ENCODE measurements around the gene SLC35B2.

The SLC35B2 gene

DNA sequence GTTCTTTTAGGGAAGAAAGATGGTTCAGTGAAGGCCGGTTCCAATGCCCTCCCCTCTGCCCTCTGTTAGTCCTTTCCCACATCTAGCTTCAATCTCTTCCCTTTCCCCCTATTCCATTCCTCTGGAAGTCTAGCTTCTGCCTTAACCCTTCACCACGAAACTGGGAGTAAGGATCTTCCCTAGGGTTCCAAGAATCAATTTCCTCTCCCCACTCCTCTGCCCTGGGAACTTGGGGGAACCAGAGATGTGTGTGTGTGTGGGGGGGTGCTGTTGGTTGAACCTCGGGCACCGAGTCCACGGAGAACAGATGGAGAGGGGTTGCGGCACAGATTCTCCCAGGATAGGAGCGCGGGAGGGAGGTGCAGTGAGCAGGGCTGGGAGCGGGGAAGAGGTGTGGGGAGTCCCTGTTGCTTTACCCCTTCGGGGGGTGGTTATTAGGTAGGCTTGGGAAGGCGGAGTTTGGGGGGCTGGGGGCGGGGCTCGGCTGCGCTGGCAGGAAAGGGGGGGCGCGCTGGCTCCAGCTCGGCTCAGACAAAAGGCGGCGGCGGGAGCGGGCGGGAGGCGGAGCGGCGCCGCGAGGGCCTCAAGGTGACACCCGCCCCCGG lies 12.7 kb upstream of the SLC35B2 start, which contains the start of gene TMEM151B:
TMEM151B (plus strand) TSS at position 530 of the 605 bp plus-strand sequence. CDS start 293 bp downstream, outside the sequence.
- TF ChIP-seq, protein P1, sequence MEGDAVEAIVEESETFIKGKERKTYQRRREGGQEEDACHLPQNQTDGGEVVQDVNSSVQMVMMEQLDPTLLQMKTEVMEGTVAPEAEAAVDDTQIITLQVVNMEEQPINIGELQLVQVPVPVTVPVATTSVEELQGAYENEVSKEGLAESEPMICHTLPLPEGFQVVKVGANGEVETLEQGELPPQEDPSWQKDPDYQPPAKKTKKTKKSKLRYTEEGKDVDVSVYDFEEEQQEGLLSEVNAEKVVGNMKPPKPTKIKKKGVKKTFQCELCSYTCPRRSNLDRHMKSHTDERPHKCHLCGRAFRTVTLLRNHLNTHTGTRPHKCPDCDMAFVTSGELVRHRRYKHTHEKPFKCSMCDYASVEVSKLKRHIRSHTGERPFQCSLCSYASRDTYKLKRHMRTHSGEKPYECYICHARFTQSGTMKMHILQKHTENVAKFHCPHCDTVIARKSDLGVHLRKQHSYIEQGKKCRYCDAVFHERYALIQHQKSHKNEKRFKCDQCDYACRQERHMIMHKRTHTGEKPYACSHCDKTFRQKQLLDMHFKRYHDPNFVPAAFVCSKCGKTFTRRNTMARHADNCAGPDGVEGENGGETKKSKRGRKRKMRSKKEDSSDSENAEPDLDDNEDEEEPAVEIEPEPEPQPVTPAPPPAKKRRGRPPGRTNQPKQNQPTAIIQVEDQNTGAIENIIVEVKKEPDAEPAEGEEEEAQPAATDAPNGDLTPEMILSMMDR (IDR thresholded peaks at IDR 0.05): no peak

DNA sequence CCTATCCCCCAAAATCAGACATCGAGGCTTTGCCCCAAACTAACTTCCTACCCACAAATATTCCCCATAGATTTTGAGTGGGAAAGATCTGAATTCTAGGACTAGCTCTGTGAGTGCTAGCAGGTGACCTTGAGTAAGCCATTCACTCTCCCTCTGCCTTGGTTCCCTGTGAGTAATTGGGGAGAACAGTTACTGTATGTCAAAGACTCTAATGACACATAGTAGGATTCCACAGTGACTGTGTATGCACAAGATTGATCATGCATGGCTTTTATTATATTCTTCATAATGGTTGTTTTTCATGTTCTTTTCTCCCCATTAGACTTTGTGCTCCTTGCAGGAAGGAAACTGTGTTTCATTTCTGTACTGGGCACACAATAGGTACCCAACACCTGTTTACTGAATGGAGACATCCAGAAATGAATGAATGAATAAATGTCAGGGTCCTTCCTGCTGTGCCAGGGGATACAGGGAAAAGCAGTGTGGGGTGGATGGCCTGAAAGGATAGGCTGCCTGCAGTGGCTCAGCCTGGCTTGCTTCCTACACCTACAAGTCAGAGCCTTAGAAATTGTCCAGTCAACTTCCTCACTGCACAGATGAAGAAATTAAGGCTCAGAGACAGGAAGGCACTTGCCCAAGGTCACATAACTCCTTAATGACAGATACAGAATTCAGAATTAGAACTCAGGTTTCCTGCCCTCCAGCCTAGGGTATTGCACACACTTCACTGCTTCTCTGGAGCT lies 12.0 kb upstream of the SLC35B2 start:
- TF ChIP-seq, protein P1 (IDR thresholded peaks at IDR 0.05): no peak

DNA sequence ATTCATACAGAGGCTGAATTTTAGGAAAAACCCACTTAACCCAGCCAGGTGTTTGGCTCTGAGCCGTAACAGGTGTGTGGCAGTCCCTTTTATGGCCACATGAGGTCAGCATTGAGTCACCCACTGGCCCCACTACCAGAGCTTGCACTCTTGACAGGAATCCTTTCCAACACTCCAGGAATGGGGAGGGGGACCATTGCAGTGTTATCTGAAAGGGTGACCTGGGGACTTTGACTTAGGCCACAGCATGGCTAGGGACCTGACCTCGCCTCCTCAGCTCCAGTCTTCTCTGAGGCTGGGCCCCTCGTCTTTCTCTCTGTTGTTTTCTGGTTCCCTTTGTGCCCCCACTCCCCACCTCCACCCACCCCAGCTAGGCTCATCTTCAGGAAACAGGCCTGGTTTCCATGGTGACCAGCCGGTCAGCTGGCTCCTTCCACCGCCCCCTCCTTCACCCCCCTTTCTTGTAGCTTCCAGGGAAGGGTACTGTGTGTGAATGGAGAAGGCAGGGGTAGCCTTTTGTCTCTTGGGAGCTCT lies 10.8 kb upstream of the SLC35B2 start:
- TF ChIP-seq, protein P1 (IDR thresholded peaks at IDR 0.05): peak; percentile 84

DNA sequence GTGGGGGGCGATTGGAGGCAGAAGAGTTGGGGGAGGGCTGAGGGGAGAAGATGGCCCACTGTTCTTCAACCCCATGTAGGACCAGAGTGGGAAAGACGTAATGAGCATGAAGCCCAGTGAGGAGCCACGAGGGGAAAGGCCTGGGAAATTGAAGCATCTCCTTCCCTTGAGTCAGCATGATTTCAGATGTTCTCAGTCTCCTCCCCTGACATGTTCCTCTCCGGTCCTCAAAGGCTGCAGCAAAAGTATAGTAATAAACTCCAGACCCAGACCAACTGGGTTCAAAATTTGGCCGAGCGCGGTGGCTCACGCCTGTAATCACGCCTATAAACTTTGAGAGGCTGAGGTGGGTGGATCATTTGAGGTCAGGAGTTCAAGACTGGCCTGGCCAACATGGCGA lies 9.9 kb upstream of the SLC35B2 start:
- TF ChIP-seq, protein P1 (IDR thresholded peaks at IDR 0.05): no peak

DNA sequence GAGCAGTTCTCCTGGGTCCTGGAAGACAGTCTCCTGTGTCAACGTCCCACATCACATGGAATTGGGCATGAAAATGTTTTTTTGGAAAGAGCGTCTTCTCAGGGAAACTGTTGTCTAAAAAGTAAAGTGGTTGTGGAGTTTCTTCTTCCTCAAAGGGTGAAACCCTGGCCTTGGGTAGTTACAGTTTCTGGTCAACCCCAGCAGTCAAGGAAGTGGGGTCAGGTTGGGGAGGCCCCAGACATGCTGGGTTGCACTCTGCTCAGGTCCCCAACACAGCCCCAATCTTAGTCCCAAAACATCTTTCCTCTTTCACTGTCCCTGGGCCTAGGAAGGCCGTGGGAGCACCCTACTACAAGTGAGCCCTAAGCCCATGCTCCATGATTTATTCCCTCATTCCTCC lies 9.0 kb upstream of the SLC35B2 start:
- TF ChIP-seq, protein P1 (IDR thresholded peaks at IDR 0.05): no peak

DNA sequence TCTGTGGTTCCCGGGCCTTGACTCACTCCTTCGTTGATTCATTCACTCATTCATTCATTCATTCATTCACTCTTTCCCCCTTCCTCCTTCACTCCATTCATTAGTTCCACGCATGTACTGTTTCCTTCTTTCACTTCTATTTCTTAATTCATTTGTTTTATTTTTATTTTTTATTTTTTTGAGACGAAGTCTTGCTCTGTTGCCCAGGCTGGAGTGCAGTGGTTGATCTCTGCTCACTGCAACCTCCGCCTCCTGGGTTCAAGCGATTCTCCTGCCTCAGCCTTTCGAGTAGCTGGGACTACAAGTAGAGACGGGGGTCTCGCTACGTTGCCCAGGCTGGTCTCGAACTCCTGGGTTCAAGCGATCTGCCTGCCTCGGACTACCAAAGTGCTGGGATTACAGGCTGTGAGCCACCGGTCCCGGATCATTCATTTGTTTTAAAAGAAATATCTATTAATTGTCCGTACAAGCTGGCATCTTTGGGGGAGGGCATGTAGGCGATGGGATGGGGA lies 8.4 kb upstream of the SLC35B2 start:
- TF ChIP-seq, protein P1 (IDR thresholded peaks at IDR 0.05): no peak

DNA sequence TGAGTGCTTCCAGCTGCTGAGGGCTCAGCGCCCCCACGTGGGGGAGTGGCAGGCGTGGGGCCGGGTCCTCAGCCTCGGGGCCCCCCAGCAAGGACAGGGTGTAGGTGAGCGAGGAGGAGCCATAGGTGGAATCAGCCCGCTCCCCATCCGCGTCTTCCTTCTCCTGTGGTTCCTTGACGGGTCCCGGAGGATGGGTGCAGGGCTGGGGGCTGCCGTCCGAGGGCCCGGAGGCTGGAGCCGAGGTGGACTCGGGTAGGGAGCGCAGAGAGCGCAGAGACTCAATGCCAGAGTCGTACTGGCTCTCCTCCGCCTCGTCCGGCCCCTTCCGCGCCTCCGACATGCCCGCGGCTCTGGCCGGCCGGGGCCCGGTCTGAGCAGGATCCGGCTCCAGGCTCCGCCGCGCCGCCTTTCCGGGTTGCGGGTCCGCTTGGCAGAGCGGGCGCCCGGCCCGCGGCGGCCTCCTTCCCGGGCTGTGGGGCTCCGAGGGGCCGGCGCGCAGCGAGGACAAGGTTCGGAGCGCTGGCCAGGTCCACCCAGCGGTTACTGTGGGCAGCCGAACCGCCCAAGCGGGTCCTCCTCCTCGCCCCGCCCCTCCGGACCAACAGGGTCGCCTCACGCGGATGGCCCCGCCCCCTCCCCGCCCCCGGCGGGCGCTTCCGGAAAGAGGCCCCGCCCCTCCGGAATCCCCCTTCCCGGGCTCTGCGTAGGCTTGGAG lies 7.8 kb upstream of the SLC35B2 start, which contains the start of gene NFKBIE:
NFKBIE (minus strand) TSS at position 545 of the 715 bp plus-strand sequence; CDS start at position 340, 205 bp downstream.
- TF ChIP-seq, protein P1 (IDR thresholded peaks at IDR 0.05): peak; percentile 28; the same call in 1 of the 2 replicates
